ENCODE data around the gene ZNF101. TPM values are rescaled to one million over a fixed set of nuclear protein-coding genes. Genes with fewer than 3 reads are reported as not detected.

The ZNF101 gene
- total and polyA plus RNA-seq, 8 donors = 3.3 to 7.1 (median 4.3) TPM

DNA sequence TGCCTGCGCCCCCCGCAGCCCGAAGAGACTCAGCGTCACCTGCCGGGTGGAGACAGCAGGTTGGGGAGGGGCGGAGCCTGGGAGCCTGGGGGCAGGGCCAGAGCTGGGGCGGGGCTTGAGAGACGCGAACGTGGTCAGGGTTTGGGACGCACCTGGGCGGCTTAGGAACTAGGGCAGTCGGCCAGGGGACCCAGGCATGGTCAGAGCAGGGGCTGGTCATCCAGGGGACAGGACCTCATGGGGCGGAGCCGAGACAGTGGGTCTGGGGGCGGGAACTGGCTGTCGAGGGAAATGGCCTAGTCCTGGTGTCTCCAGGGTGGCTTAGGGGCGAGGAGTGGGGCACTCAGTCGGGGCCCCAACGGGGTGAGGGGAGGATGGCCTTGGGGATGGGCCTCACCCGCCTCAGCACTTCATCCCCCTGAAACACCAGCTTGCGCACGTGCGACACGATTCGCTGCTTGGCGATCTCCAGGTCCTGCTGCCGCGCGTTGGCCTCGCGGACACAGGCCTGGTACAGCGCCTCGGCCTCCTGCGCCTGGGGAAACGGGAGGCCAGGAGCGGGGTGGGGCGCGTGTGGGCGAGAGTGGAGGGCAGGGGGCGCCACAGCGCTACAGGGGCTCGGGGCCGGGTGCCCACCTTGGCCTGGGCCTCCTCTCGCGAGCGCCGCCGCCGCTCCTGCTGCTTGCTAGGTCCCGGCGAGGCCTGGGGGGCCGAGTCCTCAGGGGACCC is 31.0 kb upstream of the ZNF101 start:
- DNase-seq = peak in 1 of 6 donors; percentile 79

DNA sequence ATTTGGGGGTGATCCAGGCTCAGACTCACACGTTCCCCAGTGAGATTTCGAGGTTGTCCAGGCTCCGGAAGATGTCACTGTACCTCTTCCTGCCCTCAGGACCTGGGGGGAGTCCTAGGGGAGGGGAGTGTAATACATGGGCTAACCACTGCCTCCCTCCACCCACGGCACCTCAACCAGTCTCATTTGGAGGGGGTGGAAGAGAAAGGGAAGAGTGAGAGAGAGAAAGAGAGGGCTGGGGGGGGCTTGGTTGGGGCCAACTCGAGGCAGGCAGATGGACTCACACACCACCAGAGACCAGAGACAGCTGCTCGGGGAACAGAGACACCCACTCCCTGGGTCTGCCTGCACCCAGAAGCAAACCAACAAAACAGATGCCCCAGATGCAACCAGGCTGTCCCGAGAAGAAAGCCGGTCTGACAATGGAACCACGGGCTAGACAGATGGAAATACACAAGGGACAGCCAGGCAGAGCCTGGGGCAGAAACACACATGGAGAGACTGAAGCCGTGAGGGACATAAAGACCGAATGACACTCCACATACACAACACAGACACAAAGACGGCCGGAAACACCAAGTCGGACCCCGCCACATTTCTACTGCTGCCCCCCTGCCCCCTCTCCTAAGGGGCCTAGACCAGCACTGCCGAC is 26.0 kb upstream of the ZNF101 start:
- no peak for FAIRE-seq
- peak in 3 of 4 donors; percentile 7 to 22 (median 9) for ATAC-seq
- peaks cover 0 to 21% (median 15%) of the 10 kb centered on the region in 3 donors for H3K36me3 ChIP-seq
- WGBS, 2 donors = 20 to 33% methylated on average over 16 of the region's 16 CpGs
- peak overlapping the region in 2 of 4 donors; percentile 47 to 69 for H3K27ac ChIP-seq
- no peak for DNase-seq
- H3K4me3 ChIP-seq = peak overlapping the region; percentile 30 to 87 (median 80)
- no peaks in the 10 kb centered on the region for H3K27me3 ChIP-seq
- TF ChIP-seq, protein P1, sequence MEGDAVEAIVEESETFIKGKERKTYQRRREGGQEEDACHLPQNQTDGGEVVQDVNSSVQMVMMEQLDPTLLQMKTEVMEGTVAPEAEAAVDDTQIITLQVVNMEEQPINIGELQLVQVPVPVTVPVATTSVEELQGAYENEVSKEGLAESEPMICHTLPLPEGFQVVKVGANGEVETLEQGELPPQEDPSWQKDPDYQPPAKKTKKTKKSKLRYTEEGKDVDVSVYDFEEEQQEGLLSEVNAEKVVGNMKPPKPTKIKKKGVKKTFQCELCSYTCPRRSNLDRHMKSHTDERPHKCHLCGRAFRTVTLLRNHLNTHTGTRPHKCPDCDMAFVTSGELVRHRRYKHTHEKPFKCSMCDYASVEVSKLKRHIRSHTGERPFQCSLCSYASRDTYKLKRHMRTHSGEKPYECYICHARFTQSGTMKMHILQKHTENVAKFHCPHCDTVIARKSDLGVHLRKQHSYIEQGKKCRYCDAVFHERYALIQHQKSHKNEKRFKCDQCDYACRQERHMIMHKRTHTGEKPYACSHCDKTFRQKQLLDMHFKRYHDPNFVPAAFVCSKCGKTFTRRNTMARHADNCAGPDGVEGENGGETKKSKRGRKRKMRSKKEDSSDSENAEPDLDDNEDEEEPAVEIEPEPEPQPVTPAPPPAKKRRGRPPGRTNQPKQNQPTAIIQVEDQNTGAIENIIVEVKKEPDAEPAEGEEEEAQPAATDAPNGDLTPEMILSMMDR (IDR thresholded peaks at IDR 0.05) = no peak
- intact Hi-C loops (cut with DNase I) = loop anchor here in 1 of 3 donors (5.0 kb wide), 1 partner anchor 110 kb away; no protein-coding TSS in a partner anchor
- no peaks in the 10 kb centered on the region for H3K4me1 ChIP-seq
- H3K9me3 ChIP-seq = no peaks in the 10 kb centered on the region

More for the DNA sequence above, 31.0 kb upstream of the ZNF101 start:
- Histone ChIP-seq H3K9me3 (no peaks in the 10 kb centered on the region), H3K36me3 (no peaks in the 10 kb centered on the region), H3K27me3 (no peaks in the 10 kb centered on the region), H3K4me1 (no peaks in the 10 kb centered on the region), H3K27ac (no peak overlapping the region), H3K4me3 (no peak overlapping the region)
- FAIRE-seq (no peak), ATAC-seq (peak in 1 of 4 donors; percentile 70)
- intact Hi-C loops (cut with DNase I) = loop anchor here in 1 of 3 donors (10.0 kb wide), 1 partner anchor 93 kb away; no protein-coding TSS in a partner anchor
- 80 to 86% methylated on average over 39 to 53 of the region's 53 CpGs for WGBS, 2 donors
- TF ChIP-seq, protein P1 (IDR thresholded peaks at IDR 0.05) = no peak

DNA sequence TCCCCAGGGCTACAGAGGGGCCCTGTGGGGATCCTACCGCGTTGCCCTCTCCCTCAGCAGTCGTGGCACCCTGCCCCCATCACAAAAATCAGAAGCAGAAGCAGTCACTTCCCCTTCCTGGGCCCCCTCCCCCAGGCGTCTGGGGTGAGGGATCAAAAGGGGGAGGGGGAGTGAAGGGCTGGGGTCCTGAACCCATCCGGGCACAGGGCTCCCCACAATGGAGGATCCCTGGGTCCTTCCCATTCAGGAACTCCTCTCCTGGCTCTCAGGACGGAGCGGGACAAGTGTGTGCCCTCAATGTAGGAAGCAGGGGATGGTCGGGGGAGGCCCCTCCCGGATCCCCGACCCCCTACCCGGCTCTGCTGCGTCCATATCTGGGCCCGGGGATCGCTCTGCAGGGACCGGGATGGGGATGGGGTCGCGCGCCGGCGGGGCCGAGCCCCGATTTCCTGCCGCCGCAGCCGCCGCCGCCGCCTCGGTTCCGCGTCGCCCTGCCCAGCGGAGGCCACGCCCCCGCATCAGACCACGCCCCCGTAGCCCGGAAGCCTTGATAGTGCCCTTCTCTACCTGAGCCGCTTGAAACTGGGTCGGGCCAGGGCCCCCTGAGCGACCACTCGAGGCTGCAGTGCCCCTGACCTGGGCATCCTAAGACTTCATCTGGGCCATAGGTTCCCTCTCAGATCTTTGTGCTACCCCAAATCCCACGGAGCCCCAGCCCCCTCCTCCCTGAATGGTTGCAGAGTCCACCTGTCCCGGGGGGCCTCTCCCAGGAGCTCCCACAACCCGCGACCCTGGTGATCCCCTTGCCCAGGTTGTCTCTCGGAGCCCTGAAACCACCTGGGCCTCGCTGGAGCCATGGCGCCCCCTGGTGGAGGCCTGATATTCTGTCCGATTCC is 25.2 kb upstream of the ZNF101 start, which contains the start of gene GMIP:
Gene GMIP (minus strand): TSS at position 500 of the 896 bp plus-strand sequence. CDS start 128 bp downstream, at position 372.
- ATAC-seq = peak; percentile 92 to 95 (median 94)
- peak within 1 kb of the TSS; percentile 47 to 69 (median 53) for H3K27ac ChIP-seq
- TF ChIP-seq, protein P1 (IDR thresholded peaks at IDR 0.05) = peak; percentile 66 to 85 (median 80)
- H3K36me3 ChIP-seq = peaks cover 0 to 22% (median 20%) of the 10 kb centered on the region in 3 donors
- H3K4me1 ChIP-seq = no peaks in the 10 kb centered on the region
- peak; percentile 75 to 94 (median 84) for DNase-seq
- H3K27me3 ChIP-seq = no peaks in the 10 kb centered on the region
- no peak for FAIRE-seq
- WGBS, 2 donors = 1 to 2% methylated on average over 35 to 50 of the region's 50 CpGs
- intact Hi-C loops (cut with DNase I) = loop anchor here in 1 of 3 donors (5.0 kb wide), 1 partner anchor 111 kb away; no protein-coding TSS in a partner anchor
- peak within 1 kb of the TSS; percentile 30 to 87 (median 80) for H3K4me3 ChIP-seq
- H3K9me3 ChIP-seq = no peaks in the 10 kb centered on the region

DNA sequence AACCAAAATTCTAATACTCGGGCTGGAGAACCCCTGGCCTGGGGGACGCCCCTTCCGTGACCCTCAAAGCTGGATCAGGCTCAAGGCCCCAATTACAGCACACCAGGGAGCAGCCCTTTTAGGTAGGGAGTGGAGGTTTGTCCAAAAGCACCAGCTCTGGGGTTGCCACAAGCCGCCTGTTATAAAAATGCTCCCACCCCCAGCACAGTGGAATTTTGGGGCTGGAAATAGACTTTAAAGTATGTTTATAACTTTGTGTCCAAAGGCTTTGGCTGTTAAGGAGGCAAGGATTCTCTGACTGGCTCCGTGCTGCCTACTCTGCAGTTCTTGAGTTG is 24.6 kb upstream of the ZNF101 start:
- intact Hi-C loops (cut with DNase I) = loop anchor here in 1 of 3 donors (5.0 kb wide), 1 partner anchor 112 kb away; no protein-coding TSS in a partner anchor
- no peak for ATAC-seq

More for the DNA sequence above, 24.6 kb upstream of the ZNF101 start:
- 24 to 25% methylated on average over 5 of the region's 5 CpGs for WGBS, 2 donors
- peaks cover 0 to 22% (median 20%) of the 10 kb centered on the region in 3 donors for H3K36me3 ChIP-seq
- no peak for DNase-seq
- no peaks in the 10 kb centered on the region for H3K4me1 ChIP-seq
- H3K9me3 ChIP-seq = no peaks in the 10 kb centered on the region
- TF ChIP-seq, protein P1 (IDR thresholded peaks at IDR 0.05) = peak in 1 of 4 donors; percentile 14
- H3K27me3 ChIP-seq = no peaks in the 10 kb centered on the region
- peak overlapping the region in 3 of 4 donors; percentile 30 to 87 (median 80) for H3K4me3 ChIP-seq
- peak overlapping the region in 3 of 4 donors; percentile 47 to 69 (median 52) for H3K27ac ChIP-seq
- no peak for FAIRE-seq

Data from pancreas (tissue), 10 donors.